ENCODE results near the gene LOC128125822.

Gene LOC128125822

DNA sequence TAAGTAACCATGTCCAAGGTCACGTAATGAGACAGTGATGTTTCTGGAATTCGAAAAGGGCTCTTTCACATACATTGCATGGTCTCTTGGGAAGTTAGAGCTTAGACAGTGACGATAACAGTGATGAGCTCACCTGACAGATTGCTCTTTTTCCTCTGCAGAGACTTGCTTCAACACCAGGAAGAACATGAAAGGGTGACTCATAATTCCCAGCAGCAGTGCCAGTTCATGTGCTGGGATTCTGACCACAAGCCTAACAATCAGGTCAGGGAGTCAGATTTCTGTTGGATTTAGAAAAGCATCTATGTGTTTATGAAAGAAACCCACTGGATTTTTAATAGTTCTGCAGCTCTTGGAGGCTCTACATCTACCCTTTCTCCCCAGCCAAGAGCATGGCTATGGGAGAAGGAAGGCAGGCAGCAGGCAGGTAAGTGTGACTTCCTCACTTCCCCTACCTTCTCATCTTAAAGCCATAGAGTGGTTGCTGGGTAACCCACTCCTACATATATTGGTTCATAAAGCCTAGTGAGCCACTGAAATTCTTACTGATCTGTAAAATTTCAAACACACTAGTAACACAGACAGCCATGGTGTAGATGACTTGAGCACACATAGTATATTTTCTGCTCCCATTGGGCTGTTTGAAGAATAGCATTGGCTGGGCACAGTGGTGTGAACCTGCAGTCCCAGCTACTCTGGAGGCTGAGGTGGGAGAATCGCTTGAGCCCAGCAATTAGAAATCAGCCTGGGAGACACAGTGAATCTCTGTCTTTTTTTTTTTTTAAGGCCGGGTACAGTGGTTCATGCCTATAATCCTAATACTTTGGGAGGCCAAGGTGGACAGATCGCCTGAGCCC is 44.4 kb upstream of the LOC128125822 start (continued):
- TF ChIP-seq, protein P1, sequence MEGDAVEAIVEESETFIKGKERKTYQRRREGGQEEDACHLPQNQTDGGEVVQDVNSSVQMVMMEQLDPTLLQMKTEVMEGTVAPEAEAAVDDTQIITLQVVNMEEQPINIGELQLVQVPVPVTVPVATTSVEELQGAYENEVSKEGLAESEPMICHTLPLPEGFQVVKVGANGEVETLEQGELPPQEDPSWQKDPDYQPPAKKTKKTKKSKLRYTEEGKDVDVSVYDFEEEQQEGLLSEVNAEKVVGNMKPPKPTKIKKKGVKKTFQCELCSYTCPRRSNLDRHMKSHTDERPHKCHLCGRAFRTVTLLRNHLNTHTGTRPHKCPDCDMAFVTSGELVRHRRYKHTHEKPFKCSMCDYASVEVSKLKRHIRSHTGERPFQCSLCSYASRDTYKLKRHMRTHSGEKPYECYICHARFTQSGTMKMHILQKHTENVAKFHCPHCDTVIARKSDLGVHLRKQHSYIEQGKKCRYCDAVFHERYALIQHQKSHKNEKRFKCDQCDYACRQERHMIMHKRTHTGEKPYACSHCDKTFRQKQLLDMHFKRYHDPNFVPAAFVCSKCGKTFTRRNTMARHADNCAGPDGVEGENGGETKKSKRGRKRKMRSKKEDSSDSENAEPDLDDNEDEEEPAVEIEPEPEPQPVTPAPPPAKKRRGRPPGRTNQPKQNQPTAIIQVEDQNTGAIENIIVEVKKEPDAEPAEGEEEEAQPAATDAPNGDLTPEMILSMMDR (conservative IDR thresholded peaks at IDR 0.05; ENCODE audit: low read depth, low read length): no peak
- TF ChIP-seq MAFK (IDR thresholded peaks at IDR 0.05; ENCODE audit: low read depth, low read length): no peak; the same call in 1 of the 2 replicates

DNA sequence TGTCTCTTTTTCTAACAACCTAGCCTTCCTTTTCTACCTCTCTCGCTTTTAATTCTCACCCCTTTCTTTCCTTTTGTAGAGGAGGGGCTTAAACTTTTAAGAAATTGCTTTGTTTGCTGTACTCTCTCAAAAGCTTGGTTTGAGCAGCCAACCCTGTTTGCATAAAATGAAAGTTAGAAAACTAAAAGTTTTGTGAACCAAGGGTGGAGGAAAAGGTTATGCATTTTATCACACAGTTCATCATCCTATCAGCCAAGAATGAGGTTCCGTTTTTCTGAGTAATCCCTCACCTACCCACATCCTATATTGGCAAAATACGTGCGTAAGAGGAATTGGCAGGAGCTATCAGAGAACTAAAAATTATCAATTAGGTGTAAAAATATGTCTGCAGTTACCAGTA is 42.8 kb upstream of the LOC128125822 start:
- no peak overlapping the region for H2BK120ac ChIP-seq (ENCODE audit: low read depth, low read length)
- H3K9ac ChIP-seq (ENCODE audit: low read depth, low read length): no peak overlapping the region
- H3K27ac ChIP-seq (ENCODE audit: insufficient read depth, low read length): no peak overlapping the region
- ChIA-PET CTCF (no interaction called here), POLR2A (ENCODE audit: unreplicated experiment) (no interaction called here)
- no peak overlapping the region for H3K23ac ChIP-seq (ENCODE audit: low read depth, low read length)
- H3K4me3 ChIP-seq (ENCODE audit: insufficient read depth, low read depth, low read length): no peak overlapping the region
- H3K4me2 ChIP-seq (ENCODE audit: low read depth, low read length): no peak overlapping the region
- no peak for TF ChIP-seq CHD1 (IDR thresholded peaks at IDR 0.05; ENCODE audit: low read depth, low read length)
- 0 out of 2 replicates have a peak, but pooled peaks cover 3% of the 10 kb centered on the region for H4K20me1 ChIP-seq (ENCODE audit: insufficient read depth, low read length)
- no peak overlapping the region for H2BK15ac ChIP-seq (ENCODE audit: low read depth, low read length)
- no peak overlapping the region for H2AK9ac ChIP-seq (replicated peaks; ENCODE audit: low read depth, low read length, poor library complexity)
- BruUV-seq (replicated peaks): no TSS peak
- H4K5ac ChIP-seq (ENCODE audit: low read depth, low read length): no peak overlapping the region
- H3K9me1 ChIP-seq (ENCODE audit: insufficient read depth, low read length): peaks cover 2% of the 10 kb centered on the region; the same call in 1 of the 2 replicates
- H2BK5ac ChIP-seq (ENCODE audit: low read depth, low read length, poor library complexity, severe bottlenecking): no peak overlapping the region
- H2BK20ac ChIP-seq (ENCODE audit: low read depth, low read length): no peak overlapping the region
- in situ Hi-C loops (cut with MboI; ENCODE audit: low sequenced_read_pairs) (no loop called here), dilution Hi-C loops (cut with HindIII; ENCODE audit: low sequenced_read_pairs, unreplicated experiment) (no loop called here), intact Hi-C loops (cut with micrococcal nuclease) (loop anchor here (5.0 kb wide), 1 partner anchor 43 kb away; the partner anchor contains the start of genes LOC128125822 and PTP4A1)
- H4K91ac ChIP-seq (ENCODE audit: insufficient read depth, low read depth, low read length): no peak overlapping the region
- H3K4me1 ChIP-seq (ENCODE audit: control insufficient read depth, insufficient read depth, low read length): peaks cover 10% of the 10 kb centered on the region
- WGBS, 2 experiments (ENCODE audit: extremely low coverage in 2 of 2, insufficient read length in 1 of 2): no CpG with 5 or more reads among the region's 4 CpGs
- H3K27me3 ChIP-seq (ENCODE audit: control insufficient read depth, insufficient read depth, low read length): no peaks in the 10 kb centered on the region
- no peak overlapping the region for H4K8ac ChIP-seq (ENCODE audit: low read depth in 2 of 2, low read length in 2 of 2)
- no peaks in the 10 kb centered on the region for H3K79me1 ChIP-seq (ENCODE audit: low read depth in 1 of 2, low read length in 2 of 2)
- DNase-seq: no peak
- H3K56ac ChIP-seq (ENCODE audit: extremely low read depth, insufficient read depth, low read length): no peak overlapping the region
- H2AK5ac ChIP-seq (ENCODE audit: low read depth, low read length): no peak overlapping the region
- H3K9me3 ChIP-seq (ENCODE audit: control insufficient read depth, insufficient read depth, low read length): no peaks in the 10 kb centered on the region
- no peak overlapping the region for H3K4ac ChIP-seq (ENCODE audit: low read depth, low read length)
- H2AFZ ChIP-seq (replicated peaks; ENCODE audit: low read length, poor library complexity): no peak overlapping the region
- H3K18ac ChIP-seq (ENCODE audit: low read depth, low read length): no peak overlapping the region
- H3K14ac ChIP-seq (replicated peaks; ENCODE audit: low read depth, low read length): no peak overlapping the region
- ATAC-seq (ENCODE audit: low read depth): no peak
- no peaks in the 10 kb centered on the region for H3K36me3 ChIP-seq (ENCODE audit: control insufficient read depth, insufficient read depth, low read length)

Measured in IMR-90 (cell line).